ENCODE data around the gene CCDC192. TPM values are rescaled to one million over a fixed set of nuclear protein-coding genes. Genes with fewer than 3 reads are reported as not detected.

Gene CCDC192
- total RNA-seq, 1 donor from 2014 or later = not detected

GRCh38 chr5:127906562-127907204 lies 203.5 kb downstream of the CCDC192 start:
- Mint-ChIP-seq H3K27me3 (ENCODE audit: low read depth) (no peaks in the 10 kb centered on the region), H3K4me1 (ENCODE audit: low read depth) (no peaks in the 10 kb centered on the region), H3K27ac (ENCODE audit: unreplicated experiment) (no peak overlapping the region), H3K36me3 (ENCODE audit: low read depth) (no peaks in the 10 kb centered on the region), H3K9me3 (ENCODE audit: low read depth) (no peaks in the 10 kb centered on the region), H3K4me3 (ENCODE audit: unreplicated experiment) (no peak overlapping the region)
- no peak for TF ChIP-seq CTCF (IDR thresholded peaks at IDR 0.05)
- DNase-seq (ENCODE audit: low spot score) = no peak

GRCh38 chr5:127907907-127908306 lies 204.7 kb downstream of the CCDC192 start:
- Mint-ChIP-seq H3K4me3 (ENCODE audit: unreplicated experiment) (no peak overlapping the region), H3K27me3 (ENCODE audit: low read depth) (no peaks in the 10 kb centered on the region), H3K36me3 (ENCODE audit: low read depth) (no peaks in the 10 kb centered on the region), H3K9me3 (ENCODE audit: low read depth) (no peaks in the 10 kb centered on the region), H3K27ac (ENCODE audit: unreplicated experiment) (no peak overlapping the region), H3K4me1 (ENCODE audit: low read depth) (no peaks in the 10 kb centered on the region)
- no peak for TF ChIP-seq CTCF (IDR thresholded peaks at IDR 0.05)
- DNase-seq (ENCODE audit: low spot score) = no peak

- no peaks in the 10 kb centered on the region for H3K27me3 Mint-ChIP-seq (ENCODE audit: low read depth)
- no peaks in the 10 kb centered on the region for H3K36me3 Mint-ChIP-seq (ENCODE audit: low read depth)
- no peak overlapping the region for H3K4me3 Mint-ChIP-seq (ENCODE audit: unreplicated experiment)
- no peak for DNase-seq (ENCODE audit: low spot score)
- no peaks in the 10 kb centered on the region for H3K4me1 Mint-ChIP-seq (ENCODE audit: low read depth)
- H3K9me3 Mint-ChIP-seq (ENCODE audit: low read depth) = no peaks in the 10 kb centered on the region
- peak; percentile 74 for TF ChIP-seq CTCF (IDR thresholded peaks at IDR 0.05)
- no peak overlapping the region for H3K27ac Mint-ChIP-seq (ENCODE audit: unreplicated experiment)
Measured at GRCh38 chr5:127909066-127909465, 205.9 kb downstream of the CCDC192 start.

- Mint-ChIP-seq H3K4me3 (ENCODE audit: unreplicated experiment) (no peak overlapping the region), H3K4me1 (ENCODE audit: low read depth) (no peaks in the 10 kb centered on the region), H3K9me3 (ENCODE audit: low read depth) (no peaks in the 10 kb centered on the region), H3K27me3 (ENCODE audit: low read depth) (no peaks in the 10 kb centered on the region), H3K27ac (ENCODE audit: unreplicated experiment) (no peak overlapping the region), H3K36me3 (ENCODE audit: low read depth) (no peaks in the 10 kb centered on the region)
- TF ChIP-seq CTCF (IDR thresholded peaks at IDR 0.05) = no peak
- no peak for DNase-seq (ENCODE audit: low spot score)
Measured at GRCh38 chr5:127909821-127910220, 206.6 kb downstream of the CCDC192 start.

GRCh38 chr5:127910307-127910956 lies 207.2 kb downstream of the CCDC192 start:
- Mint-ChIP-seq H3K4me3 (ENCODE audit: unreplicated experiment) (no peak overlapping the region), H3K27me3 (ENCODE audit: low read depth) (no peaks in the 10 kb centered on the region), H3K9me3 (ENCODE audit: low read depth) (no peaks in the 10 kb centered on the region), H3K36me3 (ENCODE audit: low read depth) (no peaks in the 10 kb centered on the region), H3K27ac (ENCODE audit: unreplicated experiment) (no peak overlapping the region), H3K4me1 (ENCODE audit: low read depth) (no peaks in the 10 kb centered on the region)
- no peak for DNase-seq (ENCODE audit: low spot score)
- TF ChIP-seq CTCF (IDR thresholded peaks at IDR 0.05) = no peak

All from chondrocyte (in vitro differentiated cells).